ENCODE data around the gene WRAP73. TPM values are rescaled to one million over a fixed set of nuclear protein-coding genes. Genes with fewer than 3 reads are reported as not detected.
A peak's percentile ranks its signal among the peaks of the same experiment; 100 is the strongest.

The WRAP73 gene
- total and polyA plus RNA-seq, 9 of the 15 experiments (the other 6 are each of a cell fraction or from before 2014, with no cell fraction given), result 4.3 to 51.8 (median 30.1) TPM

- TF ChIP-seq NFE2 (IDR thresholded peaks at IDR 0.05; ENCODE audit: low read depth) (peak; percentile 45), FOXK1 (CRISPR knock-in tag; IDR thresholded peaks at IDR 0.05; ENCODE audit: borderline replicate concordance) (no peak), SRSF3 (IDR thresholded peaks at IDR 0.05; ENCODE audit: insufficient read depth, low read length) (no peak), HDAC8 (tag; IDR thresholded peaks at IDR 0.05) (no peak), TOE1 (IDR thresholded peaks at IDR 0.05; ENCODE audit: borderline replicate concordance) (no peak), TOE1 (CRISPR knock-in tag; IDR thresholded peaks at IDR 0.05; ENCODE audit: borderline replicate concordance, low read depth) (no peak), FOXK2 (conservative IDR thresholded peaks at IDR 0.05 in 1 of 2, IDR thresholded peaks at IDR 0.05 in 1 of 2; ENCODE audit: low read depth in 2 of 2) (no peak), THAP12 (CRISPR knock-in tag; IDR thresholded peaks at IDR 0.05) (no peak), ZNF140 (CRISPR knock-in tag; IDR thresholded peaks at IDR 0.05) (no peak), RBM15 (IDR thresholded peaks at IDR 0.05; ENCODE audit: insufficient read depth, low read length) (no peak), ZNF124 (CRISPR knock-in tag; IDR thresholded peaks at IDR 0.05) (no peak), DLX4 (CRISPR knock-in tag; IDR thresholded peaks at IDR 0.05) (no peak), ZFP1 (CRISPR knock-in tag; IDR thresholded peaks at IDR 0.05) (no peak), CREB5 (CRISPR knock-in tag; IDR thresholded peaks at IDR 0.05) (0 out of 2 replicates have a peak, but pooled peaks have one; percentile 29), IRF9 (tag; IDR thresholded peaks at IDR 0.05) (no peak), ZBTB26 (CRISPR knock-in tag; IDR thresholded peaks at IDR 0.05) (no peak), RAD21 (CRISPR knock-in tag; conservative IDR thresholded peaks at IDR 0.05 in 1 of 2, IDR thresholded peaks at IDR 0.05 in 1 of 2) (no peak)
Measured at GRCh38 chr1:3604468-3604974, 45.4 kb downstream of the WRAP73 start (continued).
